OCI-LY7 (cell line): Measurements from ENCODE around the gene SEC11A. TPM values are rescaled to one million over a fixed set of nuclear protein-coding genes. Genes with fewer than 3 reads are reported as not detected.

Experiments used
- BruUV-seq: library from RNA; stranded (reverse); fragments of 400-500 nt; replicated peaks from 2 replicates; lab custom pipeline; 2021; lab: Mats Ljungman, UMichigan
- CTCF ChIA-PET: fragments of 300-600 bp; sonication (Branson Sonifier 250); formaldehyde crosslinking; loops from one replicate; lab custom pipeline; 2022; ENCODE audit warnings: antibody characterized with exemption; ENCODE audit not compliant: unreplicated experiment; lab: Charles Lee
- POLR2A ChIA-PET: fragments of 300-600 bp; sonication (Branson Sonifier 250); formaldehyde crosslinking; loops from one replicate; lab custom pipeline; 2022; ENCODE audit warnings: antibody characterized with exemption; lab: Charles Lee
- DNase-seq: peaks from one replicate; pipeline ENCODE4 v3.0.0-alpha.2; 2015; ENCODE audit warnings: low spot score
- H2AFZ ChIP-seq: fragments of 200-600 bp; sonication (generic), shearing (Covaris generic); 2 replicates; pipeline ENCODE4 v1.6.1; 2014; ENCODE audit warnings: mild to moderate bottlenecking, antibody characterized with exemption, low read length, moderate library complexity
- H3K27ac ChIP-seq: fragments of 200-600 bp; sonication (generic); 2 replicates; pipeline ENCODE4 v1.5.1; 2014; ENCODE audit warnings: mixed run types, low read depth, mild to moderate bottlenecking, moderate library complexity, low read length, inconsistent platforms; ENCODE audit not compliant: poor library complexity, severe bottlenecking
- H3K36me3 ChIP-seq: fragments of 200-600 bp; sonication (generic); 2 replicates; pipeline ENCODE4 v1.6.1; 2014; ENCODE audit warnings: mild to moderate bottlenecking, antibody characterized with exemption, low read length, moderate library complexity, mixed read lengths; ENCODE audit not compliant: insufficient read depth
- H3K4me1 ChIP-seq: fragments of 200-600 bp; sonication (generic); 2 replicates; pipeline ENCODE4 v1.5.1; 2014; ENCODE audit warnings: mild to moderate bottlenecking, low read length; ENCODE audit not compliant: insufficient read depth, poor library complexity, severe bottlenecking
- H3K4me2 ChIP-seq: fragments of 200-600 bp; sonication (generic); 2 replicates; pipeline ENCODE4 v1.6.1; 2014; ENCODE audit warnings: mild to moderate bottlenecking, low read length
- H3K4me3 ChIP-seq: fragments of 200-600 bp; sonication (generic); 2 replicates; pipeline ENCODE4 v1.5.1; 2014; ENCODE audit warnings: mild to moderate bottlenecking, low read depth, low read length; ENCODE audit not compliant: poor library complexity, severe bottlenecking
- H3K79me2 ChIP-seq: fragments of 200-600 bp; sonication (generic); 2 replicates; pipeline ENCODE4 v1.6.1; 2016; ENCODE audit warnings: low read depth, mild to moderate bottlenecking, low read length, moderate library complexity, mixed read lengths; ENCODE audit not compliant: insufficient read depth
- H3K9me2 ChIP-seq: fragments of 200-600 bp; sonication (generic); 2 replicates; pipeline ENCODE4 v1.6.1; 2016; ENCODE audit warnings: mild to moderate bottlenecking, low read length, mixed read lengths; ENCODE audit not compliant: insufficient read depth
- H3K9me3 ChIP-seq: fragments of 200-600 bp; sonication (generic); 2 replicates; pipeline ENCODE4 v1.6.1; 2014; ENCODE audit warnings: mild to moderate bottlenecking, mixed run types, low read length, mixed read lengths
- H4K20me1 ChIP-seq: fragments of 200-600 bp; sonication (generic); 2 replicates; pipeline ENCODE4 v1.6.1; 2014; ENCODE audit warnings: mild to moderate bottlenecking, antibody characterized with exemption, low read length, moderate library complexity, mixed read lengths; ENCODE audit not compliant: insufficient read depth
- EZH2phosphoT487 ChIP-seq: fragments of 200-600 bp; sonication (generic); IDR thresholded peaks from 2 replicates; pipeline ENCODE4 v1.6.1; 2018; ENCODE audit warnings: low read depth, borderline replicate concordance, mild to moderate bottlenecking, mixed run types, antibody characterized with exemption, low read length, moderate library complexity, mixed read lengths
- intact Hi-C: fragments of 100-400 bp; cut with micrococcal nuclease; formaldehyde crosslinking; loops from one replicate; pipeline ENCODE4 v1.10.0; 2022; ENCODE audit not compliant: unreplicated experiment
- total RNA-seq, 2 experiments: library from RNA; depleted of rRNA in 1 of 2; stranded (reverse); fragments of >200 nt in 1 of 2; shearing (Covaris generic) in 1 of 2; gene quantifications; 2 replicates each; pipeline ENCODE4 v1.2.3, GENCODE V29; 2014 to 2022
- TF ChIP-seq, protein P1 (sequence below): fragments of 200-600 bp; sonication (generic); conservative IDR thresholded peaks from 2 replicates; pipeline ENCODE4 v1.5.1; 2014; ENCODE audit warnings: mild to moderate bottlenecking, antibody characterized with exemption, low read length, moderate library complexity, mixed read lengths

SEC11A gene
- total RNA-seq, 2 experiments from 2014 or later = 41.4 to 93.6 TPM

DNA sequence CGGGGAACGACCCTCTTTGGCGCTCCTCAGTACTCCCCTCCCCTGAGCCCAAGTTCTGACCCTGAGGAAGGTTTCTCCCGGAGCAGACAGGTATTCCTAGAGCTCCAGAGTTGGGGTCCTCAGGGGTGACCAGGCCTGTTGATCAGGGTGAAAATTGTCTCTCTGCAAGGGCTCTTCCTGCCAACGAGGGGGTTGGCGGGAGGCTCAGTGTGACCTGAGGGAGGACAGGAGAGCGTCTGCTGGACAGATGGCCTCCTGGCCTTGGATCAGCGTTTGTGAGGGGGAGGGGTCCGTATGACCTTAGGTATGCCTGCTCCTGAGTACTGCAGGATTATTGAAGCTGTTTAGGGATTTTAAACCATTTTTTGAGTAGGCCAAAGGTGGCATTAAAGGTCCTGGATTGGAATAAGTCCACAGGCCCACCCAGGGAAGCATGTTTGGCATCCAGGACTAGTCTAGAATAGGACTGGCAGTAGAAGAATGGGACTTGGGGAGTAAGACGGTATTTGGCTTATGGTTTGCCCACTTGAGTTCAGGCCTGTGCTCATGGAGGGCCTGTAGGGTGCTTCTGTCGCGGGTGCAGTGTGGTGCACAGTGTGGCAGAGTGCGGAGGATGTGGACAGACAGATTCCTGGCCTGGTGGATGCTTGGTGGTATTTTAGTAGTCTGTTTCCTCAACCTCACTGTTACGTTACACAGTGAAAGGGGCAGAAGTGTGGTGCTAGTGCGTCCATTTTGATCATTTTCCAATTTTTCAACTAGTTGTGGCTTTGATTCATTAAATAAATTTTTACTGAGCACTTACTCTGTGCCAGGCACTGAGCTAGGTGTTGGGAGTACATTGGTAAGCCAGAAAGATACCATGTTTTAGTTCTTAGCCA, 33.4 kb upstream of the SEC11A start:
- Histone ChIP-seq H3K36me3 (peaks cover 26% of the 10 kb centered on the region), H2AFZ (peak overlapping the region; percentile 18; the same call in 1 of the 2 replicates), H3K4me2 (peak overlapping the region; percentile 91), H3K27ac (peak overlapping the region; percentile 80), H3K9me2 (no peaks in the 10 kb centered on the region), H3K4me3 (peak overlapping the region; percentile 95), H3K79me2 (peaks cover 73% of the 10 kb centered on the region), H4K20me1 (peaks cover 8% of the 10 kb centered on the region; the same call in 1 of the 2 replicates), H3K9me3 (no peaks in the 10 kb centered on the region), H3K4me1 (peaks cover 57% of the 10 kb centered on the region)
- TF ChIP-seq, protein P1, sequence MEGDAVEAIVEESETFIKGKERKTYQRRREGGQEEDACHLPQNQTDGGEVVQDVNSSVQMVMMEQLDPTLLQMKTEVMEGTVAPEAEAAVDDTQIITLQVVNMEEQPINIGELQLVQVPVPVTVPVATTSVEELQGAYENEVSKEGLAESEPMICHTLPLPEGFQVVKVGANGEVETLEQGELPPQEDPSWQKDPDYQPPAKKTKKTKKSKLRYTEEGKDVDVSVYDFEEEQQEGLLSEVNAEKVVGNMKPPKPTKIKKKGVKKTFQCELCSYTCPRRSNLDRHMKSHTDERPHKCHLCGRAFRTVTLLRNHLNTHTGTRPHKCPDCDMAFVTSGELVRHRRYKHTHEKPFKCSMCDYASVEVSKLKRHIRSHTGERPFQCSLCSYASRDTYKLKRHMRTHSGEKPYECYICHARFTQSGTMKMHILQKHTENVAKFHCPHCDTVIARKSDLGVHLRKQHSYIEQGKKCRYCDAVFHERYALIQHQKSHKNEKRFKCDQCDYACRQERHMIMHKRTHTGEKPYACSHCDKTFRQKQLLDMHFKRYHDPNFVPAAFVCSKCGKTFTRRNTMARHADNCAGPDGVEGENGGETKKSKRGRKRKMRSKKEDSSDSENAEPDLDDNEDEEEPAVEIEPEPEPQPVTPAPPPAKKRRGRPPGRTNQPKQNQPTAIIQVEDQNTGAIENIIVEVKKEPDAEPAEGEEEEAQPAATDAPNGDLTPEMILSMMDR = no peak
- TF ChIP-seq EZH2phosphoT487 = no peak
- ChIA-PET POLR2A (interaction anchor here (0.6 to 1.5 kb wide), 3 partner anchors 16 to 35 kb away, joined by 3 to 5 read pairs (median 3); no protein-coding TSS in a partner anchor), CTCF (no interaction called here)
- intact Hi-C loops = loop anchor here (1.0 kb wide), 1 partner anchor 33 kb away; the partner anchor contains the start of gene SEC11A
- BruUV-seq = no TSS peak
- peak; percentile 67 for DNase-seq

DNA sequence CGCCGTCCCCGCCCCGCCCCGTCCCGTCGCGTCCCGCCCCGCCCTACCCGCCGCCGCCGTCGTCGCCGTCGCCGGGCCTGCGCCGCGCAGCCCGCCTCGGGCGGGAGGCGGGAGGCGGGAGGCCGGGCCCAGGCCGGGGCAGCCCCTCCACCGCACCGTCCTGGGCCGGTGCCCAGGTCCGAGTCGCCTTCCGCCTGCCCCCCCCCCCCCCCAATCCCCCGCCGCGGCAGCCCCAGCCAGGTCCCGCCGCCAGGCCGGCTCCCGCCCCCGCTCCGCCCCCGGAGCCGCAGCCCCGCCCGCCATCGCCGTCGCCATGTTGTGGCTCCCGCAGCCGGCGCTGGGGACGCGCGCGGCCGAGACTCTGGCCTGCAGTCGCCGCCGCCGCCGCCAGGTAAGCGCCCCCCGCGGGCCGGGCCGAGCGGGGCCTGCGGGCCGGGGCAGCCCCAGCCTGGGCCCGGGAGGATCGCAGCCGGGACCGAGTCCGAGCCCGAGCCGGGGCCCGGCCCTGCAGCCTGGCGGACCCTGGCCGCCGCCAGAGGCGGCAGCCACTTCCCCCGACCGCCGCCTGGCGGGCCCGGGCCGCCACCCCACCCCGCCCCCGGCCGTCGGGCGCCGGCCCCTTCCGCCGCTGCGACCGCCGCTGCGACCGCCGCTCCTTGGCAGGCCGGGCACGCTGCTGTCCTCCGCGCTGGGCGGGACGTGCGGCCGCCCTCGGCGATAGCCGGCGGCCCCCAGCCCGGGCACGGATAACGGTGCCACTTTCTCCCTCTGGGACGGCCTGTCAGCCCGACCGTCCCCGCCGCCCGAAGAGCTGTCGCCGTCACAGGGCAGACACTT, 32.6 kb upstream of the SEC11A start, which contains the start of gene ZNF592:
TSS of gene ZNF592 (plus strand) at position 319 of the 837 bp plus-strand sequence. CDS start 34,084 bp downstream, outside the sequence.
- H3K36me3 ChIP-seq = peaks cover 18% of the 10 kb centered on the region
- H2AFZ ChIP-seq = peak within 1 kb of the TSS; percentile 43
- no peak for TF ChIP-seq EZH2phosphoT487
- TF ChIP-seq, protein P1 = 0 out of 2 replicates have a peak, but pooled peaks have one; percentile 6
- peaks cover 57% of the 10 kb centered on the region for H3K4me1 ChIP-seq
- DNase-seq = peak; percentile 84
- H3K79me2 ChIP-seq = peaks cover 65% of the 10 kb centered on the region
- intact Hi-C loops = loop anchor here (1.0 kb wide), 4 partner anchors 32 to 115 kb away; partner anchors contain the start of genes NMB, SEC11A and WDR73
- H3K4me3 ChIP-seq = peak within 1 kb of the TSS; percentile 95
- H3K27ac ChIP-seq = peak within 1 kb of the TSS; percentile 82
- H3K4me2 ChIP-seq = peak within 1 kb of the TSS; percentile 91
- ChIA-PET CTCF (no interaction called here), POLR2A (interaction anchor here (1.2 to 3.3 kb wide), 5 partner anchors 12 to 95 kb away, joined by 3 to 29 read pairs (median 5); partner anchors contain the start of genes SEC11A and WDR73)
- no peaks in the 10 kb centered on the region for H3K9me2 ChIP-seq
- peaks cover 8% of the 10 kb centered on the region; the same call in 1 of the 2 replicates for H4K20me1 ChIP-seq
- no peaks in the 10 kb centered on the region for H3K9me3 ChIP-seq
- no TSS peak for BruUV-seq
